ENCODE data around the gene MORN2.

MORN2 gene

GRCh38 chr2:38862476-38862875, 13.3 kb upstream of the MORN2 start:
- Histone ChIP-seq H3K9ac (ENCODE audit: low read depth in 1 of 2, low read length in 2 of 2) (no peak overlapping the region), H3K27me3 (ENCODE audit: control insufficient read depth in 2 of 2, insufficient read depth in 2 of 2, low read length in 2 of 2) (no peaks in the 10 kb centered on the region), H3K36me3 (ENCODE audit: control insufficient read depth in 2 of 2, insufficient read depth in 2 of 2, low read length in 2 of 2) (peaks cover 22 to 30% of the 10 kb centered on the region in 2 donors), H3K9me3 (ENCODE audit: control insufficient read depth in 2 of 2, low read length in 2 of 2) (no peaks in the 10 kb centered on the region), H3K27ac (ENCODE audit: low read depth in 2 of 2, low read length in 2 of 2) (no peak overlapping the region), H3K4me1 (ENCODE audit: control insufficient read depth in 2 of 2, insufficient read depth in 2 of 2, low read length in 2 of 2) (no peaks in the 10 kb centered on the region), H3K4me3 (ENCODE audit: low read length in 2 of 2) (no peak overlapping the region)

GRCh38 chr2:38863061-38863695, 12.6 kb upstream of the MORN2 start:
- no peaks in the 10 kb centered on the region for H3K27me3 ChIP-seq (ENCODE audit: control insufficient read depth in 2 of 2, insufficient read depth in 2 of 2, low read length in 2 of 2)
- no peak overlapping the region for H3K4me3 ChIP-seq (ENCODE audit: low read length in 2 of 2)
- H3K36me3 ChIP-seq (ENCODE audit: control insufficient read depth in 2 of 2, insufficient read depth in 2 of 2, low read length in 2 of 2): peaks cover 22 to 32% of the 10 kb centered on the region in 2 donors

GRCh38 chr2:38866773-38867443, 8.9 kb upstream of the MORN2 start:
- no peaks in the 10 kb centered on the region for H3K27me3 ChIP-seq (ENCODE audit: control insufficient read depth in 2 of 2, insufficient read depth in 2 of 2, low read length in 2 of 2)
- no peak overlapping the region for H3K9ac ChIP-seq (ENCODE audit: low read depth in 1 of 2, low read length in 2 of 2)
- H3K9me3 ChIP-seq (ENCODE audit: control insufficient read depth in 2 of 2, low read length in 2 of 2): no peaks in the 10 kb centered on the region
- H3K4me3 ChIP-seq (ENCODE audit: low read length in 2 of 2): no peak overlapping the region
- H3K27ac ChIP-seq (ENCODE audit: low read depth in 2 of 2, low read length in 2 of 2): no peak overlapping the region
- no peaks in the 10 kb centered on the region for H3K4me1 ChIP-seq (ENCODE audit: control insufficient read depth in 2 of 2, insufficient read depth in 2 of 2, low read length in 2 of 2)
- peaks cover 4 to 19% of the 10 kb centered on the region in 2 donors for H3K36me3 ChIP-seq (ENCODE audit: control insufficient read depth in 2 of 2, insufficient read depth in 2 of 2, low read length in 2 of 2)

More at GRCh38 chr2:38863061-38863695, 12.6 kb upstream of the MORN2 start:
- Histone ChIP-seq H3K27ac (ENCODE audit: low read depth in 2 of 2, low read length in 2 of 2) (no peak overlapping the region), H3K9me3 (ENCODE audit: control insufficient read depth in 2 of 2, low read length in 2 of 2) (no peaks in the 10 kb centered on the region), H3K9ac (ENCODE audit: low read depth in 1 of 2, low read length in 2 of 2) (no peak overlapping the region), H3K4me1 (ENCODE audit: control insufficient read depth in 2 of 2, insufficient read depth in 2 of 2, low read length in 2 of 2) (no peaks in the 10 kb centered on the region)

- Histone ChIP-seq H3K9ac (ENCODE audit: low read depth in 1 of 2, low read length in 2 of 2) (no peak overlapping the region), H3K4me1 (ENCODE audit: control insufficient read depth in 2 of 2, insufficient read depth in 2 of 2, low read length in 2 of 2) (peaks cover 7 to 9% of the 10 kb centered on the region in 2 donors), H3K4me3 (ENCODE audit: low read length in 2 of 2) (no peak overlapping the region), H3K27me3 (ENCODE audit: control insufficient read depth in 2 of 2, insufficient read depth in 2 of 2, low read length in 2 of 2) (no peaks in the 10 kb centered on the region), H3K36me3 (ENCODE audit: control insufficient read depth in 2 of 2, insufficient read depth in 2 of 2, low read length in 2 of 2) (peaks cover 0 to 3% of the 10 kb centered on the region in 2 donors), H3K9me3 (ENCODE audit: control insufficient read depth in 2 of 2, low read length in 2 of 2) (no peaks in the 10 kb centered on the region), H3K27ac (ENCODE audit: low read depth in 2 of 2, low read length in 2 of 2) (no peak overlapping the region)
These were observed 4.3 kb upstream of the MORN2 start for GRCh38 chr2:38871432-38871831.

GRCh38 chr2:38873763-38874162, 2.0 kb upstream of the MORN2 start:
- H3K27ac ChIP-seq (ENCODE audit: low read depth in 2 of 2, low read length in 2 of 2): no peak overlapping the region
- H3K9ac ChIP-seq (ENCODE audit: low read depth in 1 of 2, low read length in 2 of 2): no peak overlapping the region
- H3K4me3 ChIP-seq (ENCODE audit: low read length in 2 of 2): no peak overlapping the region
- H3K4me1 ChIP-seq (ENCODE audit: control insufficient read depth in 2 of 2, insufficient read depth in 2 of 2, low read length in 2 of 2): peaks cover 9% of the 10 kb centered on the region in 2 donors
- no peaks in the 10 kb centered on the region for H3K27me3 ChIP-seq (ENCODE audit: control insufficient read depth in 2 of 2, insufficient read depth in 2 of 2, low read length in 2 of 2)
- H3K9me3 ChIP-seq (ENCODE audit: control insufficient read depth in 2 of 2, low read length in 2 of 2): no peaks in the 10 kb centered on the region
- no peaks in the 10 kb centered on the region for H3K36me3 ChIP-seq (ENCODE audit: control insufficient read depth in 2 of 2, insufficient read depth in 2 of 2, low read length in 2 of 2)

GRCh38 chr2:38875227-38875575, 575 bp upstream of the MORN2 start:
- H3K4me1 ChIP-seq (ENCODE audit: control insufficient read depth in 2 of 2, insufficient read depth in 2 of 2, low read length in 2 of 2): peaks cover 9% of the 10 kb centered on the region in 2 donors
- no peaks in the 10 kb centered on the region for H3K36me3 ChIP-seq (ENCODE audit: control insufficient read depth in 2 of 2, insufficient read depth in 2 of 2, low read length in 2 of 2)
- no peaks in the 10 kb centered on the region for H3K27me3 ChIP-seq (ENCODE audit: control insufficient read depth in 2 of 2, insufficient read depth in 2 of 2, low read length in 2 of 2)
- H3K9me3 ChIP-seq (ENCODE audit: control insufficient read depth in 2 of 2, low read length in 2 of 2): no peaks in the 10 kb centered on the region
- H3K27ac ChIP-seq (ENCODE audit: low read depth in 2 of 2, low read length in 2 of 2): peak overlapping the region; percentile 33 to 64
- peak overlapping the region; percentile 90 to 99 for H3K4me3 ChIP-seq (ENCODE audit: low read length in 2 of 2)
- H3K9ac ChIP-seq (ENCODE audit: low read depth in 1 of 2, low read length in 2 of 2): peak overlapping the region; percentile 75 to 84

GRCh38 chr2:38876407-38876806, 631 bp downstream of the MORN2 start:
- Histone ChIP-seq H3K36me3 (ENCODE audit: control insufficient read depth in 2 of 2, insufficient read depth in 2 of 2, low read length in 2 of 2) (no peaks in the 10 kb centered on the region), H3K9me3 (ENCODE audit: control insufficient read depth in 2 of 2, low read length in 2 of 2) (no peaks in the 10 kb centered on the region), H3K4me1 (ENCODE audit: control insufficient read depth in 2 of 2, insufficient read depth in 2 of 2, low read length in 2 of 2) (peaks cover 9% of the 10 kb centered on the region in 2 donors), H3K27me3 (ENCODE audit: control insufficient read depth in 2 of 2, insufficient read depth in 2 of 2, low read length in 2 of 2) (no peaks in the 10 kb centered on the region), H3K4me3 (ENCODE audit: low read length in 2 of 2) (peak overlapping the region; percentile 90 to 99), H3K9ac (ENCODE audit: low read depth in 1 of 2, low read length in 2 of 2) (peak overlapping the region; percentile 75 to 84), H3K27ac (ENCODE audit: low read depth in 2 of 2, low read length in 2 of 2) (no peak overlapping the region)

GRCh38 chr2:38886063-38886462, 10.3 kb downstream of the MORN2 start:
- no peaks in the 10 kb centered on the region for H3K27me3 ChIP-seq (ENCODE audit: control insufficient read depth in 2 of 2, insufficient read depth in 2 of 2, low read length in 2 of 2)
- H3K9me3 ChIP-seq (ENCODE audit: control insufficient read depth in 2 of 2, low read length in 2 of 2): peaks cover 0 to 3% of the 10 kb centered on the region in 2 donors
- no peak overlapping the region for H3K9ac ChIP-seq (ENCODE audit: low read depth in 1 of 2, low read length in 2 of 2)
- no peak overlapping the region for H3K27ac ChIP-seq (ENCODE audit: low read depth in 2 of 2, low read length in 2 of 2)
- no peaks in the 10 kb centered on the region for H3K36me3 ChIP-seq (ENCODE audit: control insufficient read depth in 2 of 2, insufficient read depth in 2 of 2, low read length in 2 of 2)
- no peak overlapping the region for H3K4me3 ChIP-seq (ENCODE audit: low read length in 2 of 2)
- H3K4me1 ChIP-seq (ENCODE audit: control insufficient read depth in 2 of 2, insufficient read depth in 2 of 2, low read length in 2 of 2): no peaks in the 10 kb centered on the region

- Histone ChIP-seq H3K4me1 (ENCODE audit: control insufficient read depth in 2 of 2, insufficient read depth in 2 of 2, low read length in 2 of 2) (no peaks in the 10 kb centered on the region), H3K27me3 (ENCODE audit: control insufficient read depth in 2 of 2, insufficient read depth in 2 of 2, low read length in 2 of 2) (no peaks in the 10 kb centered on the region), H3K27ac (ENCODE audit: low read depth in 2 of 2, low read length in 2 of 2) (no peak overlapping the region), H3K9me3 (ENCODE audit: control insufficient read depth in 2 of 2, low read length in 2 of 2) (peaks cover 0 to 3% of the 10 kb centered on the region in 2 donors), H3K36me3 (ENCODE audit: control insufficient read depth in 2 of 2, insufficient read depth in 2 of 2, low read length in 2 of 2) (no peaks in the 10 kb centered on the region), H3K4me3 (ENCODE audit: low read length in 2 of 2) (no peak overlapping the region), H3K9ac (ENCODE audit: low read depth in 1 of 2, low read length in 2 of 2) (no peak overlapping the region)
These were observed 11.6 kb downstream of the MORN2 start for GRCh38 chr2:38887347-38887746.

- Histone ChIP-seq H3K4me3 (ENCODE audit: low read length in 2 of 2) (no peak overlapping the region), H3K9me3 (ENCODE audit: control insufficient read depth in 2 of 2, low read length in 2 of 2) (peaks cover 0 to 3% of the 10 kb centered on the region in 2 donors)
These were observed 12.3 kb downstream of the MORN2 start for GRCh38 chr2:38887902-38888554.

More at GRCh38 chr2:38887902-38888554, 12.3 kb downstream of the MORN2 start:
- H3K27ac ChIP-seq (ENCODE audit: low read depth in 2 of 2, low read length in 2 of 2): no peak overlapping the region
- no peaks in the 10 kb centered on the region for H3K27me3 ChIP-seq (ENCODE audit: control insufficient read depth in 2 of 2, insufficient read depth in 2 of 2, low read length in 2 of 2)
- no peaks in the 10 kb centered on the region for H3K4me1 ChIP-seq (ENCODE audit: control insufficient read depth in 2 of 2, insufficient read depth in 2 of 2, low read length in 2 of 2)
- H3K36me3 ChIP-seq (ENCODE audit: control insufficient read depth in 2 of 2, insufficient read depth in 2 of 2, low read length in 2 of 2): no peaks in the 10 kb centered on the region
- H3K9ac ChIP-seq (ENCODE audit: low read depth in 1 of 2, low read length in 2 of 2): no peak overlapping the region

Measured in mucosa of rectum (tissue), 2 donors.